Airway epithelial cell (primary cell): Measurements from ENCODE around the gene RBM7. TPM values are rescaled to one million over a fixed set of nuclear protein-coding genes. Genes with fewer than 3 reads are reported as not detected.

Source experiments
- total RNA-seq: library from RNA; depleted of rRNA; stranded (reverse); fragments of >200 nt; gene quantifications from 2 replicates; pipeline ENCODE4 v1.2.3, GENCODE V29; 2015

The RBM7 gene, protein sequence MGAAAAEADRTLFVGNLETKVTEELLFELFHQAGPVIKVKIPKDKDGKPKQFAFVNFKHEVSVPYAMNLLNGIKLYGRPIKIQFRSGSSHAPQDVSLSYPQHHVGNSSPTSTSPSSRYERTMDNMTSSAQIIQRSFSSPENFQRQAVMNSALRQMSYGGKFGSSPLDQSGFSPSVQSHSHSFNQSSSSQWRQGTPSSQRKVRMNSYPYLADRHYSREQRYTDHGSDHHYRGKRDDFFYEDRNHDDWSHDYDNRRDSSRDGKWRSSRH
- 4.4 and 14.7 TPM in 2 replicates for total RNA-seq

DNA sequence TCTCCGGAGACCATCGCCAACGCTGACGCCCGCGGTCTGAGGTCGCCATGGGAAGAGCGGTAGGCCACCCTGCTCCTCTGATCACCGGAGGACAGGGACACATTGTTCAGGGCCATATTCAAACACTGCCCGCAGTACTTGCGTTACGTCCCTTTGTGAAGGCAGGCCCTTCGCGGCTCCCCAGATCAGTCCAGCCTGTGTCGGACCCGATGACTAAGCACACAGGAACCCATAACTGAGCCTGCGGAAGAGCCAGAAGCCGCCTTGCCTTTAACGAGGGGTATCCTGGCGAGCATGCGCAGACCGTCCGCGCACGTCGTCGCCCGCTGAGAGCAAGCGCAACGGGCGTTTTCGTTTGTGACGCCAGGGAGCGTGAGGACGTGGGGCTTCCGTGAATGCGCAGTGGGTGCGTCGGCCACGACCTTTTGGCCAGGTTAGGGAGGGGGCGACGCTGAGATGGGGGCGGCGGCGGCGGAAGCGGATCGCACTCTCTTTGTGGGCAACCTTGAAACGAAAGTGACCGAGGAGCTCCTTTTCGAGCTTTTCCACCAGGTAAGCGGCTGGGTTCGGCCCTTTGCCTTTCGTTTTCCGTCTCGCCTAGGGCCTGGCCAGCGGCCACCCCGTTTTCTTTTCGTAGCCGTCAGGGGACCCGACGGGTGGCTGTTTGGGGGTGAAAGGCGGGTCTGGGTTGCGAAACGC, at the start of gene RBM7, which contains the start of gene C11orf71:
TSS of gene RBM7 (plus strand) at position 451 of the 699 bp plus-strand sequence. CDS start at position 457, 6 bp downstream.
TSS of gene C11orf71 (minus strand) at position 296 of the 699 bp plus-strand sequence. CDS start at position 116, 180 bp downstream.

DNA sequence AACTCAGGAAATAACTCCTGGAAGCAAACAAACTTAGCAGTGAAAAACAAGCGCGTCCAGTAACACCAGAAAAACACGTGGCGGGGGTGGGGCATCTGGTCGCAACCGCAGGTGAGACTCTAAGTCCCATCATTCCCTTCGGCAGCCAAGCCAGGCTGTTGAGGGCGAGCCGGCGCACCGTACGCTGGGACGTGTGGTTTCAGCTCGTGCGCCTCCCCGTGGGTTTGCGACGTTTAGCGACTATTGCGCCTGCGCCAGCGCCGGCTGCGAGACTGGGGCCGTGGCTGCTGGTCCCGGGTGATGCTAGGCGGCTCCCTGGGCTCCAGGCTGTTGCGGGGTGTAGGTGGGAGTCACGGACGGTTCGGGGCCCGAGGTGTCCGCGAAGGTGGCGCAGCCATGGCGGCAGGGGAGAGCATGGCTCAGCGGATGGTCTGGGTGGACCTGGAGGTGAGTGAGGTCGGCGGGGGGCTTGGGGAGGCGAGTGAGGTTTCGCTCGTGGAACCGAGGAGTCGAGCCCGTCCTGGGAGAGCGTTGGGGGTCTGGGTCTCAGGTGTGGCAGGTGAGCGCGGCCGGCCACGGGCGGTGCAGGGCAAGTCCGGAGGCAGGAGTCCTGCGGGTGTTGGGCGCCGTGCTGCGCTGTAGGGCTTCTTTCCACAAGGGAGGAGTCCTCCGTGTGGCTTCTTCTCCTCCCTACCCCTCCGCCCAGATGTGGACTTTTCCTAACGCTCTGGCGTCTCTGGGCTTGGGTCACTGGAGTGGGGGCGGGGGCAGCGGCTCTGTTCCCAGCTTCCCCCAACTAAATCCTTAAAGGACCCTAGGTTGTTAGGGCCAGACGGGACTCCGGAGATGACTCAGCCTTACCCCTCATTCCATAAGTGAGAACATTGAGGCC, 39.0 kb downstream of the RBM7 start, which contains the start of gene REXO2:
TSS of gene REXO2 (plus strand) at position 239 of the 892 bp plus-strand sequence. CDS start at position 301, 62 bp downstream.

Other genes with a start within 250 kb of the RBM7 start
- gene NNMT, start 104.3 kb upstream of the RBM7 start, total RNA-seq = 3.7 and 5.4 TPM in 2 replicates
- 3.3 and 6.9 TPM in 2 replicates for gene C11orf71, start 155 bp upstream of the RBM7 start, total RNA-seq
- gene REXO2, start 38.8 kb downstream of the RBM7 start, total RNA-seq = 151 and 165 TPM in 2 replicates
- gene NXPE1, start 159.2 kb downstream of the RBM7 start, total RNA-seq = not detected in 2 replicates
- gene NXPE4, start 195.1 kb downstream of the RBM7 start, total RNA-seq = not detected in 2 replicates